K562 (cell line): ENCODE measurements around the gene ZNF692. TPM values are rescaled to one million over a fixed set of nuclear protein-coding genes. Genes with fewer than 3 reads are reported as not detected.

Experiments
- ADNP ChIP-seq: fragments of 200-800 bp; sonication (Bioruptor generic); IDR thresholded peaks from 2 replicates; pipeline ENCODE4 v1.6.1; 2016; ENCODE audit warnings: missing genetic modification characterization, missing compliant biosample characterization
- COPS2 ChIP-seq: fragments of 450-650 bp; conservative IDR thresholded peaks from 2 replicates; pipeline ENCODE4 v1.6.1; 2016; ENCODE audit warnings: mild to moderate bottlenecking, moderate library complexity
- FOXP1 ChIP-seq: sonication (generic); formaldehyde crosslinking; IDR thresholded peaks from 2 replicates; pipeline ENCODE4 v1.8.0; 2022; ENCODE audit warnings: mild to moderate bottlenecking, missing genetic modification reagents
- GABPA ChIP-seq: fragments of 200-800 bp; sonication (Bioruptor generic); conservative IDR thresholded peaks from 2 replicates; pipeline ENCODE4 v1.6.1; 2016; ENCODE audit warnings: low read depth, missing genetic modification characterization, missing compliant biosample characterization
- ILK ChIP-seq: fragments of 450-650 bp; IDR thresholded peaks from 2 replicates; pipeline ENCODE4 v1.6.1; 2016; ENCODE audit warnings: missing genetic modification characterization, low read depth, mild to moderate bottlenecking, missing compliant biosample characterization, moderate library complexity, borderline replicate concordance
- KDM4B ChIP-seq, 2 experiments: fragments of 450-650 bp in 1 of 2; sonication (generic) in 1 of 2; IDR thresholded peaks; 2 replicates each; pipeline ENCODE4 v1.6.1; 2016 to 2017; ENCODE audit warnings: borderline replicate concordance in 2 of 2, antibody characterized with exemption in 1 of 2, low read depth in 1 of 2, mild to moderate bottlenecking in 1 of 2
- MBD2 ChIP-seq: sonication (generic); IDR thresholded peaks from 2 replicates; pipeline ENCODE4 v1.6.1; 2016; ENCODE audit warnings: low read depth, borderline replicate concordance
- NCOA4 ChIP-seq: fragments of 450-650 bp; IDR thresholded peaks from 2 replicates; pipeline ENCODE4 v1.6.1; 2018; ENCODE audit warnings: mild to moderate bottlenecking; ENCODE audit not compliant: partially characterized antibody
- POLR2B ChIP-seq: fragments of 450-650 bp; IDR thresholded peaks from 2 replicates; pipeline ENCODE4 v1.6.1; 2018; ENCODE audit warnings: low read depth; ENCODE audit not compliant: partially characterized antibody
- RAD51 ChIP-seq: fragments of 450-650 bp; IDR thresholded peaks from 2 replicates; pipeline ENCODE4 v1.7.1; 2016; ENCODE audit warnings: low read depth, mild to moderate bottlenecking, borderline replicate concordance
- RB1 ChIP-seq: fragments of 450-650 bp; IDR thresholded peaks from 2 replicates; pipeline ENCODE4 v1.6.1; 2017; ENCODE audit warnings: low read depth, mild to moderate bottlenecking
- RBM15 ChIP-seq: fragments of 200-400 bp; formaldehyde crosslinking; IDR thresholded peaks from 2 replicates; pipeline ENCODE4 v1.6.1; 2018; ENCODE audit warnings: mild to moderate bottlenecking, low read length, moderate library complexity; ENCODE audit not compliant: insufficient read depth
- SLC30A9 ChIP-seq: fragments of 250-450 bp; sonication (Bioruptor Pico); IDR thresholded peaks from 2 replicates; pipeline ENCODE4 v1.8.0; 2022; ENCODE audit warnings: mild to moderate bottlenecking, moderate library complexity
- TOE1 ChIP-seq, 2 experiments: fragments of 450-650 bp in 1 of 2; sonication (generic) in 1 of 2; formaldehyde crosslinking in 1 of 2; IDR thresholded peaks; 2 replicates each; pipeline versions ENCODE4 v1.7.1 to v1.8.0; 2016 to 2022; ENCODE audit warnings: borderline replicate concordance in 2 of 2, mild to moderate bottlenecking in 2 of 2, antibody characterized with exemption in 1 of 2, inconsistent platforms in 1 of 2, low read depth in 1 of 2, missing genetic modification reagents in 1 of 2, moderate library complexity in 1 of 2
- ZNF12 ChIP-seq: sonication (generic); formaldehyde crosslinking; IDR thresholded peaks from 2 replicates; pipeline ENCODE4 v1.4.0; 2020; ENCODE audit warnings: mild to moderate bottlenecking, missing genetic modification reagents
- ZNF507 ChIP-seq: conservative IDR thresholded peaks from 2 replicates; pipeline ENCODE4 v1.6.1; 2017; ENCODE audit warnings: missing genetic modification characterization, missing compliant biosample characterization
- ZNF551 ChIP-seq: fragments of 250-450 bp; sonication (Bioruptor Pico); IDR thresholded peaks from 2 replicates; pipeline ENCODE4 v1.5.0; 2021; ENCODE audit warnings: mild to moderate bottlenecking, moderate library complexity
- ZNF583 ChIP-seq: fragments of 250-450 bp; sonication (Bioruptor Pico); IDR thresholded peaks from 2 replicates; pipeline ENCODE4 v1.4.0; 2020
- ZNF586 ChIP-seq: fragments of 450-650 bp; formaldehyde crosslinking; conservative IDR thresholded peaks from 2 replicates; pipeline ENCODE4 v1.4.0; 2020; ENCODE audit warnings: mild to moderate bottlenecking, moderate library complexity
- polyA plus RNA-seq, 8 experiments: library from polyadenylated mRNA; depleted of rRNA in 4 of 8; stranded (reverse) in 5 of 8; unstranded in 3 of 8; fragments of >200 nt; fragmentation: Nextera tagmentation in 2 of 8; fragmentation: Illumina TruSeq in 1 of 8; extraction: Ambion mirVana in 2 of 8; extraction: Trizol in 1 of 8; gene quantifications; 2 replicates each; pipeline versions ENCODE4 v1.2.1 to v1.2.3, GENCODE V29; 2011 to 2014; ENCODE audit warnings: inconsistent platforms in 1 of 8, missing spikeins in 1 of 8
- total RNA-seq, 7 experiments: library from RNA; depleted of rRNA in 6 of 7; stranded (reverse); fragments of >200 nt in 6 of 7; fragmentation: Illumina TruSeq in 2 of 7; extraction: Trizol in 2 of 7; gene quantifications; 2 replicates each; pipeline versions ENCODE4 v1.2.1 to v1.2.3, GENCODE V29; 2011 to 2021; ENCODE audit warnings: low replicate concordance in 1 of 7
- TF ChIP-seq, protein P1 (sequence below): sonication (generic); IDR thresholded peaks from 2 replicates; pipeline ENCODE4 v1.6.1; 2016
- TF ChIP-seq, protein P2 (sequence below), 2 experiments: IDR thresholded peaks in 1 of 2; conservative IDR thresholded peaks in 1 of 2; 2 replicates each; pipeline ENCODE4 v1.6.1; 2016; ENCODE audit warnings: low read depth in 2 of 2, mild to moderate bottlenecking in 1 of 2, missing compliant biosample characterization in 1 of 2, missing genetic modification characterization in 1 of 2, moderate library complexity in 1 of 2
- TF ChIP-seq, protein P3 (sequence below): fragments of 450-650 bp; IDR thresholded peaks from 2 replicates; pipeline ENCODE4 v1.6.1; 2018; ENCODE audit warnings: mild to moderate bottlenecking, low read depth; ENCODE audit not compliant: partially characterized antibody

The ZNF692 gene
- total and polyA plus RNA-seq, 9 of the 15 experiments (the other 6 are each of a cell fraction or from before 2014, with no cell fraction given), result 8.4 to 143 (median 55.9) TPM

DNA sequence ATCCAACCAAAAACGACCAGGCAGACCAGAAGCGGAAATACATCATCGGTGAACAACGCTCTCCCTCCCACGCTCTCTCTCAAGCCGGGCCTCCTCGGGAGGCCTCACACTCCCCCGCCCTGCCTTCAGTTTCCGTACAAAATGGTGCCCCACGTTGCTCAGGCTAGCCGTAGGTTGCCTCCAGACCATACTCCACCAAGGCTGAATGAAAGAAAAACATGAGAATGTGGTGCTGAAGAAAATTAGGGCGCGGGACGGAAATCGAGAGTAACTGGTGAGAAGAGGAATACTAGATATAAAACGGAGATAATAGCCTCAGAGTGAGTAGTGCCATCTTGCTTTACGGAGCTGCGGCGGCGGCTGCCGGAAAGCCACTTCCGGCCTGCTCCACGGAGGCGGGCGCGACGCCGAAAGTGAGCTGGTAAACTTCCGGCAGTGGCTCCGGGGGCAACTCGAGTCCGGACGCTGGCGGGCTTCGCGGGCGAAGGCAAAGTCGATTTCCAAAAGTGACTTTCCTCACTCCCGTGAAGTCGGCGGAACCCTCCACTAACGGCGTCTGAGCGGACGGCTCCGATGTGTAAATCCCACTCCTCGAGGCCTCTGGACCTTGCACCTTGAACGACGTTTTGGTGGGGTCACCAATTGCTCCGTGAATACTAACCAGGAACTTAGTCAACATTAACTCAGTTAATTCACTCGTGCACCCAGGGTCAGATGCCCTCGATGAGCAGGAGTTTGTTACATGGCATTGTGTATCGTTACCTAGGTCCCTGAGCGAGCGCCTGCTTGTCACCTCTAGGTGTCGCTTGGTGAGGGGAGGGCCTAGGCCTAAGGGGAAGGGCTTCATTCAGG is 32.8 kb downstream of the ZNF692 start, which contains the start of gene SH3BP5L (continued):
- TF ChIP-seq TOE1 (IDR thresholded peaks at IDR 0.05; ENCODE audit: borderline replicate concordance) (peak; percentile 45; the same call in 1 of the 2 replicates), TOE1 (CRISPR knock-in tag; IDR thresholded peaks at IDR 0.05; ENCODE audit: borderline replicate concordance, low read depth) (no peak), FOXP1 (CRISPR knock-in tag) (peak; percentile 80), POLR2B (peak; percentile 65), NCOA4 (no peak), ZNF507 (tag) (no peak), GABPA (tag) (peak; percentile 99), SLC30A9 (CRISPR knock-in tag) (no peak), KDM4B (IDR thresholded peaks at IDR 0.05; ENCODE audit: borderline replicate concordance in 2 of 2, low read depth in 1 of 2) (peak in 1 of 2 experiments; percentile 78; a peak in 1 of 4 replicates), ADNP (no peak), ZNF583 (0 out of 2 replicates have a peak, but pooled peaks have one; percentile 32), MBD2 (peak; percentile 80; the same call in 1 of the 2 replicates), RB1 (peak; percentile 47; the same call in 1 of the 2 replicates), RBM15 (no peak), RAD51 (0 out of 2 replicates have a peak, but pooled peaks have one; percentile 2), COPS2 (no peak), ZNF586 (CRISPR knock-in tag) (no peak), ZNF551 (no peak), ILK (tag) (no peak), ZNF12 (CRISPR knock-in tag) (no peak)
- TF ChIP-seq, protein P1, sequence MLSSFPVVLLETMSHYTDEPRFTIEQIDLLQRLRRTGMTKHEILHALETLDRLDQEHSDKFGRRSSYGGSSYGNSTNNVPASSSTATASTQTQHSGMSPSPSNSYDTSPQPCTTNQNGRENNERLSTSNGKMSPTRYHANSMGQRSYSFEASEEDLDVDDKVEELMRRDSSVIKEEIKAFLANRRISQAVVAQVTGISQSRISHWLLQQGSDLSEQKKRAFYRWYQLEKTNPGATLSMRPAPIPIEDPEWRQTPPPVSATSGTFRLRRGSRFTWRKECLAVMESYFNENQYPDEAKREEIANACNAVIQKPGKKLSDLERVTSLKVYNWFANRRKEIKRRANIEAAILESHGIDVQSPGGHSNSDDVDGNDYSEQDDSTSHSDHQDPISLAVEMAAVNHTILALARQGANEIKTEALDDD, result peak; percentile 88
- TF ChIP-seq, protein P2, sequence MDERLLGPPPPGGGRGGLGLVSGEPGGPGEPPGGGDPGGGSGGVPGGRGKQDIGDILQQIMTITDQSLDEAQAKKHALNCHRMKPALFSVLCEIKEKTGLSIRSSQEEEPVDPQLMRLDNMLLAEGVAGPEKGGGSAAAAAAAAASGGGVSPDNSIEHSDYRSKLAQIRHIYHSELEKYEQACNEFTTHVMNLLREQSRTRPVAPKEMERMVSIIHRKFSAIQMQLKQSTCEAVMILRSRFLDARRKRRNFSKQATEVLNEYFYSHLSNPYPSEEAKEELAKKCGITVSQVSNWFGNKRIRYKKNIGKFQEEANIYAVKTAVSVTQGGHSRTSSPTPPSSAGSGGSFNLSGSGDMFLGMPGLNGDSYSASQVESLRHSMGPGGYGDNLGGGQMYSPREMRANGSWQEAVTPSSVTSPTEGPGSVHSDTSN (CRISPR knock-in tag; IDR thresholded peaks at IDR 0.05; ENCODE audit: low read depth), result no peak
- TF ChIP-seq, protein P2 (tag; conservative IDR thresholded peaks at IDR 0.05; ENCODE audit: low read depth), result no peak
- TF ChIP-seq, protein P3, sequence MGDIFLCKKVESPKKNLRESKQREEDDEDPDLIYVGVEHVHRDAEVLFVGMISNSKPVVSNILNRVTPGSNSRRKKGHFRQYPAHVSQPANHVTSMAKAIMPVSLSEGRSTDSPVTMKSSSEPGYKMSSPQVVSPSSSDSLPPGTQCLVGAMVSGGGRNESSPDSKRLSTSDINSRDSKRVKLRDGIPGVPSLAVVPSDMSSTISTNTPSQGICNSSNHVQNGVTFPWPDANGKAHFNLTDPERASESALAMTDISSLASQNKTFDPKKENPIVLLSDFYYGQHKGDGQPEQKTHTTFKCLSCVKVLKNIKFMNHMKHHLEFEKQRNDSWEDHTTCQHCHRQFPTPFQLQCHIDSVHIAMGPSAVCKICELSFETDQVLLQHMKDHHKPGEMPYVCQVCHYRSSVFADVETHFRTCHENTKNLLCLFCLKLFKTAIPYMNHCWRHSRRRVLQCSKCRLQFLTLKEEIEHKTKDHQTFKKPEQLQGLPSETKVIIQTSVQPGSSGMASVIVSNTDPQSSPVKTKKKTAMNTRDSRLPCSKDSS, result no peak
